AG10803 (cell line): ENCODE results near the gene UVRAG.

Source experiments
- DNase-seq: peaks from one replicate; pipeline ENCODE4 v3.0.0; 2010; ENCODE audit warnings: low read depth
- H3K4me3 ChIP-seq: 2 replicates; pipeline ENCODE4 v1.5.1; 2011; ENCODE audit warnings: mild to moderate bottlenecking, low read length, control low read depth
- CTCF ChIP-seq: conservative IDR thresholded peaks from 2 replicates; pipeline ENCODE4 v1.5.1; 2011; ENCODE audit warnings: mild to moderate bottlenecking, low read length, control low read depth, inconsistent platforms

Gene UVRAG

GRCh38 chr11:76004400-76004799, 189.4 kb downstream of the UVRAG start:
- H3K4me3 ChIP-seq, result no peak overlapping the region
- TF ChIP-seq CTCF, result no peak
- no peak for DNase-seq

GRCh38 chr11:76005756-76006155, 190.7 kb downstream of the UVRAG start:
- DNase-seq, result peak; percentile 12

GRCh38 chr11:76007166-76007565, 192.2 kb downstream of the UVRAG start:
- H3K4me3 ChIP-seq, result no peak overlapping the region
- no peak for DNase-seq
- TF ChIP-seq CTCF, result no peak

More at GRCh38 chr11:76005756-76006155, 190.7 kb downstream of the UVRAG start:
- no peak overlapping the region for H3K4me3 ChIP-seq
- no peak for TF ChIP-seq CTCF

DNA sequence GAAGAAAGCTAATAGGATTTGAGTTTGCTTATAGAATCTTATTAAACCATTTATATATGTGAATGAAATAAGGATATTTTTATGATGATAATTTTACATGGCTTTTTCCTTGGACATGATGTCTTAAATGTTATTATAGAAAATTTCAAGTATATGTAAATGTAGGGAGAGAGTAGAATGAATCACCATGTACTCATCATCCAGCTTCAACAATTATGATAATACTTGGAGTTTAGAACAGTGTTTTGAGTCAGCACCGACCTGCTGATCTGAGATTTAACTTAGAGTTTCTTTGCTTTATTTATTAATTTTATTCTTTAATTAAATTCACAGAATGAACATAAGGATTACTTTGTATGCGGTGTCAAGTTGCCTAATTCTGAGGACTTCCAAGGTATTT, 193.5 kb downstream of the UVRAG start:
- DNase-seq, result no peak
- H3K4me3 ChIP-seq, result no peak overlapping the region
- TF ChIP-seq CTCF, result no peak

DNA sequence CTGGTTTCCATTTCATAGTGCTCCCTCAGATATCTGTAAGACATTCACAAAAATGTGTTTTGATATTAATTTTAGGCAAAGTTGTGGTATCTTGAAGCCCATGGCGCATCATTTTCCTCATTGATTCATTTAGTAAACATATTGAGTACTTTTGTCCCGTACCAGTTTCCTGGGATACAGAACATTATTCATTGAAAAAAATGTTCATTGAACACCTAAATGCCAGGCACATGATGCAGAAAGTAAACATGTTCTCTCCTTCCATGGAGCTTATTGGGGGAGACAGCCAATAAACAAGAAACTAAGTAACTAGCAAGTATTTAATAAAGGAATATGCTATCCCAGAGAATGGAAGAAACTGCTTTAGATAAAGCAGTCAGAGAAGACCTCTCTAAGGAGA, 195.0 kb downstream of the UVRAG start:
- H3K4me3 ChIP-seq, result no peak overlapping the region
- DNase-seq, result no peak
- TF ChIP-seq CTCF, result no peak

DNA sequence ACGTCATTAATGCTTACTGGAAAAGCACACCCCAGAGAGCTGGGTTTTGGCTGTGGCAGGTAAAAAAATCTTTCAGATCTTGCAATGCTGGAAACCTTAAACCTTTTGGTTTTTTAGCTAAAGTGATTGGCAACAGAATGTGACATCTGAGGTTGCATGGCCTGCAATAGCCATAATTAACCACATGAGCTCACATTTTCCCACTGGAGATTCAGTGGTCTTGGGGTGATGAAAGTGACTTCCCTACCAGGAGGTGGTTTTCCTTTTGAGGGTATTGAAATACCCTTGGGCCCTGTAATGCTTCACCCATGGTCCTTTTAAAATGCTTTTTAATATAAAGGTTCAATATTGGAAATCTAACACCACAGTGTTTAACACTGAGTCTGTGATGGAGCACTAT, 198.5 kb downstream of the UVRAG start:
- DNase-seq, result no peak
- no peak for TF ChIP-seq CTCF
- no peak overlapping the region for H3K4me3 ChIP-seq

DNA sequence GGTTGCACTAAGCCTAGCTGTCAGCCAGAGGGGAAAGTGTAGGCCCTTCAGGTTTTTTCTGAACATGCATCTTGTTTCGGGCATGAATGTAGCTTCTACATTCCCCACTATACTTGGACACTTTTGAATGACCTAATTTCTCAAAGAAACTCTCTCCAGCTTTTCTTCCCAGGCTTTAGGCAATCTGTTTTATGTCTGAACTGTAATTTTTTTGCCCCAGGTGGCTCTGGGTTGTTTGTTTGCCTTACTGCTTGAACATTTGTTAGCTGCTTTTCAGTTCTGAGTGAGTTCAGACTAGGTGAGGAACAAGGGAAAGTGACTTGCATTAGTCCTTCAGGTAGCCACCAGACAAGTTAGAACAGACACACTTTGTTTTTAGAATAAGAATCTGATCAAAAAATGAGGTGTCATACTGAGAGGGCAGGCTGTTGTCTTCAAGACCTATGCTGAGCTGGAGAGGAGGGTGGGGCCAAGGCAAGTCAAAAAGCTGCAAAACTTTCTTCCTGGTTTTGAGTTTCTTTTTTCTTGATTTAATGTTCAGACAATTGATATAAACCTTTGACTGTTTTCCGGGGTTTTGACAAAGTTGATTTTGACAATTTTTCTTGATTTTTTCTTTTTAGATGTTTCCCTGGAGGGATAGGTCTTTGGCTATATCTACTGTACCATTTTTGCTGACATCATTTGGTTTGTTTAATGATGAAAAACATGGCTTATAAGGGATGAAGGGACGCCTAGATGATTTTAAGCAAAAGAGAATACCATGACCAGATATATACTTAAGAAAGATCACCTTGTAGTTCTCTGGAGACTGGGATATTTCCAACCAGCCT, 208.4 kb downstream of the UVRAG start:
- no peak for TF ChIP-seq CTCF
- H3K4me3 ChIP-seq, result no peak overlapping the region
- DNase-seq, result no peak
